Neural cell (in vitro differentiated cells): ENCODE measurements around the gene HOOK1. TPM values are rescaled to one million over a fixed set of nuclear protein-coding genes. Genes with fewer than 3 reads are reported as not detected.

Experiments used
- H2AFZ ChIP-seq: fragments of 200-600, 300-800 bp; sonication (generic), shearing (Covaris generic); 2 replicates; pipeline ENCODE4 v1.6.0; 2014; ENCODE audit warnings: low read depth, mild to moderate bottlenecking, antibody characterized with exemption, low read length, moderate library complexity
- H3F3A ChIP-seq: fragments of 200-600 bp; shearing (Covaris generic); 2 replicates; pipeline ENCODE4 v1.6.1; 2016; ENCODE audit warnings: mild to moderate bottlenecking, moderate library complexity, mixed read lengths, antibody characterized with exemption, low read length; ENCODE audit not compliant: insufficient read depth, poor library complexity, severe bottlenecking
- H3K27ac ChIP-seq: fragments of 200-600, 300-800 bp; sonication (generic), shearing (Covaris generic); 2 replicates; pipeline ENCODE4 v1.5.1; 2014; ENCODE audit warnings: mild to moderate bottlenecking, low read length, moderate library complexity
- H3K27me3 ChIP-seq: fragments of 300-800, 200-600 bp; sonication (generic), shearing (Covaris generic); 2 replicates; pipeline ENCODE4 v1.6.0; 2014; ENCODE audit warnings: mild to moderate bottlenecking, low read depth, low read length, moderate library complexity; ENCODE audit not compliant: insufficient read depth
- H3K36me3 ChIP-seq: fragments of 300-800, 200-600 bp; sonication (generic), shearing (Covaris generic); 2 replicates; pipeline ENCODE4 v1.5.1; 2014; ENCODE audit warnings: mild to moderate bottlenecking, antibody characterized with exemption, low read length, moderate library complexity; ENCODE audit not compliant: insufficient read depth
- H3K4me2 ChIP-seq: fragments of 300-800, 200-600 bp; sonication (generic), shearing (Covaris generic); 2 replicates; pipeline ENCODE4 v1.6.0; 2014; ENCODE audit warnings: mild to moderate bottlenecking, low read length
- H3K4me3 ChIP-seq: fragments of 300-800, 200-600 bp; sonication (generic), shearing (Covaris generic); 2 replicates; pipeline ENCODE4 v1.5.1; 2014; ENCODE audit warnings: mild to moderate bottlenecking, low read length, moderate library complexity
- H3K79me2 ChIP-seq: fragments of 200-600 bp; shearing (Covaris generic); replicated peaks from 2 replicates; pipeline ENCODE4 v1.6.0; 2014; ENCODE audit warnings: mild to moderate bottlenecking, low read length, moderate library complexity; ENCODE audit not compliant: insufficient read depth
- H3K9ac ChIP-seq: fragments of 300-800, 200-600 bp; sonication (generic), shearing (Covaris generic); 2 replicates; pipeline ENCODE4 v1.6.1; 2016; ENCODE audit warnings: mild to moderate bottlenecking, low read length, mixed read lengths
- H3K9me2 ChIP-seq: fragments of 200-600 bp; shearing (Covaris generic); 2 replicates; pipeline ENCODE4 v1.6.1; 2016; ENCODE audit warnings: mild to moderate bottlenecking, low read length, mixed read lengths; ENCODE audit not compliant: insufficient read depth
- H3K9me3 ChIP-seq: fragments of 200-600, 300-800 bp; sonication (generic), shearing (Covaris generic); 2 replicates; pipeline ENCODE4 v1.6.1; 2016; ENCODE audit warnings: mild to moderate bottlenecking, mixed run types, low read length, moderate library complexity, mixed read lengths
- H4K20me1 ChIP-seq: fragments of 200-600 bp; shearing (Covaris generic); 2 replicates; pipeline ENCODE4 v1.6.1; 2016; ENCODE audit warnings: mild to moderate bottlenecking, mixed run types; ENCODE audit not compliant: insufficient read depth
- EP300 ChIP-seq: fragments of 450-650 bp; conservative IDR thresholded peaks from 2 replicates; pipeline ENCODE4 v1.6.1; 2014; ENCODE audit warnings: antibody characterized with exemption, mild to moderate bottlenecking, moderate library complexity; ENCODE audit not compliant: poor library complexity, severe bottlenecking
- EZH2 ChIP-seq: fragments of 200-600, 300-800 bp; shearing (Covaris generic), sonication (generic); IDR thresholded peaks from 2 replicates; pipeline ENCODE4 v1.6.1; 2014; ENCODE audit warnings: antibody characterized with exemption, low read length, borderline replicate concordance, mild to moderate bottlenecking; ENCODE audit not compliant: insufficient read depth, poor library complexity, severe bottlenecking
- MXI1 ChIP-seq: fragments of 450-650 bp; conservative IDR thresholded peaks from 2 replicates; pipeline ENCODE4 v1.6.1; 2014; ENCODE audit warnings: antibody characterized with exemption, mild to moderate bottlenecking; ENCODE audit not compliant: poor library complexity, severe bottlenecking
- POLR2AphosphoS5 ChIP-seq: IDR thresholded peaks from 2 replicates; pipeline ENCODE4 v1.6.1; 2012
- RAD21 ChIP-seq: fragments of 450-650 bp; conservative IDR thresholded peaks from 2 replicates; pipeline ENCODE4 v1.6.1; 2014; ENCODE audit warnings: antibody characterized with exemption, mild to moderate bottlenecking, moderate library complexity
- SMC3 ChIP-seq: fragments of 450-650 bp; conservative IDR thresholded peaks from 2 replicates; pipeline ENCODE4 v1.6.1; 2014; ENCODE audit warnings: antibody characterized with exemption, mild to moderate bottlenecking, moderate library complexity; ENCODE audit not compliant: poor library complexity
- TAF1 ChIP-seq: IDR thresholded peaks from 2 replicates; pipeline ENCODE4 v1.6.1; 2012; ENCODE audit warnings: low read depth
- polyA plus RNA-seq: library from polyadenylated mRNA; depleted of rRNA; stranded (reverse); fragments of >200 nt; gene quantifications from 2 replicates; pipeline ENCODE4 v1.2.3, GENCODE V29; 2014
- TF ChIP-seq, protein P1 (sequence below): IDR thresholded peaks from 2 replicates; pipeline ENCODE4 v1.6.1; 2012; ENCODE audit warnings: borderline replicate concordance
- TF ChIP-seq, protein P2 (sequence below): fragments of 450-650 bp; IDR thresholded peaks from 2 replicates; pipeline ENCODE4 v1.5.1; 2014; ENCODE audit warnings: antibody characterized with exemption, mild to moderate bottlenecking, moderate library complexity; ENCODE audit not compliant: poor library complexity, severe bottlenecking

HOOK1 gene
- polyA plus RNA-seq, 1 donor from 2014 or later, result 27.5 TPM

DNA sequence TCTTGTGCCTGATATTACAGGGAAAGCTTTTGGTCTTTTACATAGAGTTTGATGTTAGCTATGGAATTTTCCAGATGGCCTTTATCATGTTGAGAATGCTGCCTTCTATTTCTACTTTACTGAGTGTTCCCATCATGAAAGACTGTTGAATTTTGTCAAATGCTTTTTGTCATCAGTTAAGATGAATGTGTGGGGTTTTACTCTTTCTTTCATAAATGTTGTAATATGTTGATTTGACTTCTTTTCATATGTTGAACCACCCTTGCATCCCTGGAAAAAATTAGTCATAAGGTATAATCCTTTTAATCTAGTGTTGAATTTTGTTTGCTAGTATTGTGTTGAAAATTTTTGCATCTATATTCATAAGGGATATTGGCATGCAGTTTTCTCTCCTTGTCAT lies 16.1 kb upstream of the HOOK1 start:
- Histone ChIP-seq H3K4me2 (no peak overlapping the region), H2AFZ (no peak overlapping the region), H3K9ac (no peak overlapping the region)

DNA sequence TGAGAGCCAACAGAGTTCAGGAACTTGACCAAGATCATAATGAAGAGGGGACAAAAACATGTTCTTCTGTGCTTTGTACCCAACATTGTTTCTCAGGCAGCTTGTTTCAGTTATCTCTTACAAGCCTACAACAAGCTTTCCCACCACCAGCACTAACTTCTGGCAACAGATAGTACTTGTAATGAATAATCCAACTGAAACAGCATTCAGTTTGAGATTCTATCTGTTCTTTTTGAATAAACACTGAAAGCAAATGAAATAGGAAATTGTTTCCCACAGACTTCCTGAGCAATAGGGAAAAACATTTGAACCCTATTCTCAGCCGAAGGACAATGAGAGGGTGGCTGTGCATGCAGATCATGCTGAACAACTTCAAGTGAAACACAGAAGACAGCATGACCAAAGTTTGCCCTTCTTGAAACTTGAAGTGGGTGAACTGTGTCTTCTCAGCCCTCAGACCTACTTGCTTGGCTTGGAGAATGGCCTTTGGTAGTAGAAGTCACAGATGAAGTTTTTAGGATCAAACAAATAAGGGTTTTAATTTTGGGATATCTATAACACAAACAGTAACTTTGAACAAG lies 11.2 kb upstream of the HOOK1 start:
- no peaks in the 10 kb centered on the region for H3K36me3 ChIP-seq
- TF ChIP-seq SMC3 (no peak), RAD21 (no peak), POLR2AphosphoS5 (no peak), EP300 (no peak), TAF1 (no peak), MXI1 (no peak), EZH2 (no peak)
- TF ChIP-seq, protein P1, sequence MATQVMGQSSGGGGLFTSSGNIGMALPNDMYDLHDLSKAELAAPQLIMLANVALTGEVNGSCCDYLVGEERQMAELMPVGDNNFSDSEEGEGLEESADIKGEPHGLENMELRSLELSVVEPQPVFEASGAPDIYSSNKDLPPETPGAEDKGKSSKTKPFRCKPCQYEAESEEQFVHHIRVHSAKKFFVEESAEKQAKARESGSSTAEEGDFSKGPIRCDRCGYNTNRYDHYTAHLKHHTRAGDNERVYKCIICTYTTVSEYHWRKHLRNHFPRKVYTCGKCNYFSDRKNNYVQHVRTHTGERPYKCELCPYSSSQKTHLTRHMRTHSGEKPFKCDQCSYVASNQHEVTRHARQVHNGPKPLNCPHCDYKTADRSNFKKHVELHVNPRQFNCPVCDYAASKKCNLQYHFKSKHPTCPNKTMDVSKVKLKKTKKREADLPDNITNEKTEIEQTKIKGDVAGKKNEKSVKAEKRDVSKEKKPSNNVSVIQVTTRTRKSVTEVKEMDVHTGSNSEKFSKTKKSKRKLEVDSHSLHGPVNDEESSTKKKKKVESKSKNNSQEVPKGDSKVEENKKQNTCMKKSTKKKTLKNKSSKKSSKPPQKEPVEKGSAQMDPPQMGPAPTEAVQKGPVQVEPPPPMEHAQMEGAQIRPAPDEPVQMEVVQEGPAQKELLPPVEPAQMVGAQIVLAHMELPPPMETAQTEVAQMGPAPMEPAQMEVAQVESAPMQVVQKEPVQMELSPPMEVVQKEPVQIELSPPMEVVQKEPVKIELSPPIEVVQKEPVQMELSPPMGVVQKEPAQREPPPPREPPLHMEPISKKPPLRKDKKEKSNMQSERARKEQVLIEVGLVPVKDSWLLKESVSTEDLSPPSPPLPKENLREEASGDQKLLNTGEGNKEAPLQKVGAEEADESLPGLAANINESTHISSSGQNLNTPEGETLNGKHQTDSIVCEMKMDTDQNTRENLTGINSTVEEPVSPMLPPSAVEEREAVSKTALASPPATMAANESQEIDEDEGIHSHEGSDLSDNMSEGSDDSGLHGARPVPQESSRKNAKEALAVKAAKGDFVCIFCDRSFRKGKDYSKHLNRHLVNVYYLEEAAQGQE, result no peak
- TF ChIP-seq, protein P2, sequence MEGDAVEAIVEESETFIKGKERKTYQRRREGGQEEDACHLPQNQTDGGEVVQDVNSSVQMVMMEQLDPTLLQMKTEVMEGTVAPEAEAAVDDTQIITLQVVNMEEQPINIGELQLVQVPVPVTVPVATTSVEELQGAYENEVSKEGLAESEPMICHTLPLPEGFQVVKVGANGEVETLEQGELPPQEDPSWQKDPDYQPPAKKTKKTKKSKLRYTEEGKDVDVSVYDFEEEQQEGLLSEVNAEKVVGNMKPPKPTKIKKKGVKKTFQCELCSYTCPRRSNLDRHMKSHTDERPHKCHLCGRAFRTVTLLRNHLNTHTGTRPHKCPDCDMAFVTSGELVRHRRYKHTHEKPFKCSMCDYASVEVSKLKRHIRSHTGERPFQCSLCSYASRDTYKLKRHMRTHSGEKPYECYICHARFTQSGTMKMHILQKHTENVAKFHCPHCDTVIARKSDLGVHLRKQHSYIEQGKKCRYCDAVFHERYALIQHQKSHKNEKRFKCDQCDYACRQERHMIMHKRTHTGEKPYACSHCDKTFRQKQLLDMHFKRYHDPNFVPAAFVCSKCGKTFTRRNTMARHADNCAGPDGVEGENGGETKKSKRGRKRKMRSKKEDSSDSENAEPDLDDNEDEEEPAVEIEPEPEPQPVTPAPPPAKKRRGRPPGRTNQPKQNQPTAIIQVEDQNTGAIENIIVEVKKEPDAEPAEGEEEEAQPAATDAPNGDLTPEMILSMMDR, result no peak
- H3K27ac ChIP-seq, result no peak overlapping the region
- H3K9me3 ChIP-seq, result no peaks in the 10 kb centered on the region
- H3K27me3 ChIP-seq, result no peaks in the 10 kb centered on the region
- H4K20me1 ChIP-seq, result no peaks in the 10 kb centered on the region
- no peak overlapping the region for H3K4me2 ChIP-seq
- H3K9ac ChIP-seq, result no peak overlapping the region
- H3K79me2 ChIP-seq, result no peaks in the 10 kb centered on the region
- no peaks in the 10 kb centered on the region for H3K9me2 ChIP-seq
- no peaks in the 10 kb centered on the region for H3F3A ChIP-seq
- no peak overlapping the region for H2AFZ ChIP-seq
- no peak overlapping the region for H3K4me3 ChIP-seq

More for the DNA sequence above, 16.1 kb upstream of the HOOK1 start:
- no peaks in the 10 kb centered on the region for H3K9me3 ChIP-seq
- no peak overlapping the region for H3K27ac ChIP-seq
- no peaks in the 10 kb centered on the region for H3K36me3 ChIP-seq
- H4K20me1 ChIP-seq, result no peaks in the 10 kb centered on the region
- no peaks in the 10 kb centered on the region for H3K27me3 ChIP-seq
- no peaks in the 10 kb centered on the region for H3K79me2 ChIP-seq
- H3K4me3 ChIP-seq, result no peak overlapping the region
- H3K9me2 ChIP-seq, result no peaks in the 10 kb centered on the region
- H3F3A ChIP-seq, result no peaks in the 10 kb centered on the region
- no peak for TF ChIP-seq POLR2AphosphoS5
- TF ChIP-seq, protein P1, result no peak
- no peak for TF ChIP-seq RAD21
- no peak for TF ChIP-seq SMC3
- no peak for TF ChIP-seq MXI1
- TF ChIP-seq EZH2, result no peak
- no peak for TF ChIP-seq TAF1
- TF ChIP-seq, protein P2, result no peak
- no peak for TF ChIP-seq EP300
